GM12873 (cell line): Measurements from ENCODE around the gene CLMP.

Experiments
- TF ChIP-seq, protein P1 (sequence below): IDR thresholded peaks from 2 replicates; pipeline ENCODE4 v1.5.1; 2012; ENCODE audit warnings: low read depth, mild to moderate bottlenecking, moderate library complexity, low read length, control low read depth; ENCODE audit not compliant: insufficient read depth; ENCODE audit errors: missing control alignments

Gene CLMP, protein sequence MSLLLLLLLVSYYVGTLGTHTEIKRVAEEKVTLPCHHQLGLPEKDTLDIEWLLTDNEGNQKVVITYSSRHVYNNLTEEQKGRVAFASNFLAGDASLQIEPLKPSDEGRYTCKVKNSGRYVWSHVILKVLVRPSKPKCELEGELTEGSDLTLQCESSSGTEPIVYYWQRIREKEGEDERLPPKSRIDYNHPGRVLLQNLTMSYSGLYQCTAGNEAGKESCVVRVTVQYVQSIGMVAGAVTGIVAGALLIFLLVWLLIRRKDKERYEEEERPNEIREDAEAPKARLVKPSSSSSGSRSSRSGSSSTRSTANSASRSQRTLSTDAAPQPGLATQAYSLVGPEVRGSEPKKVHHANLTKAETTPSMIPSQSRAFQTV

DNA sequence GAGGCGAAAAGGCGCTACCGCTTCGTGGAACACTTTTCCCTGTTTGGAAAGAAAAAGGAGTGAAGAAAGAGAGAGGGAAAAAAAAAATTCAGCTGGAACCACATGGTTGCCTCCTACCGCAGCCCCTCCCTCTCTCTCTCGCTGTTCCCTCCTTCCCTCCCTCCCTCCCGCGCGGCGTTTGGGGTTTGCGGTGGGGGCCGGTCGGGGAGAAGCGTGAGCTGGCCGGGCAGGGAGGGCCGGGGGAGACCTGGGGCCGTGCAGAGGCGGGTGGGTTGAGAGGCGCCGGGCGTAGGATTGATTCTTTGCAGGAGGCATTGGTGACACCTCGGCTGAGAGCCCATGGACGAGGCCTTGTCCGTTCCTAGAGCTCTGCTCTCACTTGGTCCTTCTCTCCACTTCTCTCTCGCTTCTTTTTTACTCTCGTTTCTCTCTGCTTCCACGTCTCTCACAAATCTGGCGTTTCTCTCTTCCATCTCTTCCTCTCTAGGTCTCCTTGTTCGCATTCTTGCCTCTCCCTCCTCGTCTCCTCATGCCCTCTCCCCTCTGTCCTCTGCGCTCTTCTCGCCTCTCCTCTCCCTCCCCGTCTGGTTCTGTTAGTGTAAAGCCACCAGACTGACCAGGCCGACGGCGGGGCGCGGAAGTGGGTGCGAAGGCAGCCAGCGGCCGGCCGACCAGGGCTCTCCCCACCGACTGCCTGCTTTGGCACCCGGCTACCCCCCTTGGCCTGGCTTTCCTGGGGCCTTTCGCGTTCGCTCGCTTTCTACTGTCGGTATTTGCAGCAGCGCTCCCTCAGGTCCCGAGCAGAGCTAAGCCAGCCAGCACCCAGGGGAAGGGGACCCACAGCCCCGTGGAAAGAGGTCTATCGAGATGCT is at the start of gene CLMP:
Gene CLMP, minus strand, starts transcription at position 61 of the 872 bp plus-strand sequence. CDS start 308 bp downstream, outside the sequence.
- TF ChIP-seq, protein P1, sequence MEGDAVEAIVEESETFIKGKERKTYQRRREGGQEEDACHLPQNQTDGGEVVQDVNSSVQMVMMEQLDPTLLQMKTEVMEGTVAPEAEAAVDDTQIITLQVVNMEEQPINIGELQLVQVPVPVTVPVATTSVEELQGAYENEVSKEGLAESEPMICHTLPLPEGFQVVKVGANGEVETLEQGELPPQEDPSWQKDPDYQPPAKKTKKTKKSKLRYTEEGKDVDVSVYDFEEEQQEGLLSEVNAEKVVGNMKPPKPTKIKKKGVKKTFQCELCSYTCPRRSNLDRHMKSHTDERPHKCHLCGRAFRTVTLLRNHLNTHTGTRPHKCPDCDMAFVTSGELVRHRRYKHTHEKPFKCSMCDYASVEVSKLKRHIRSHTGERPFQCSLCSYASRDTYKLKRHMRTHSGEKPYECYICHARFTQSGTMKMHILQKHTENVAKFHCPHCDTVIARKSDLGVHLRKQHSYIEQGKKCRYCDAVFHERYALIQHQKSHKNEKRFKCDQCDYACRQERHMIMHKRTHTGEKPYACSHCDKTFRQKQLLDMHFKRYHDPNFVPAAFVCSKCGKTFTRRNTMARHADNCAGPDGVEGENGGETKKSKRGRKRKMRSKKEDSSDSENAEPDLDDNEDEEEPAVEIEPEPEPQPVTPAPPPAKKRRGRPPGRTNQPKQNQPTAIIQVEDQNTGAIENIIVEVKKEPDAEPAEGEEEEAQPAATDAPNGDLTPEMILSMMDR, result no peak

DNA sequence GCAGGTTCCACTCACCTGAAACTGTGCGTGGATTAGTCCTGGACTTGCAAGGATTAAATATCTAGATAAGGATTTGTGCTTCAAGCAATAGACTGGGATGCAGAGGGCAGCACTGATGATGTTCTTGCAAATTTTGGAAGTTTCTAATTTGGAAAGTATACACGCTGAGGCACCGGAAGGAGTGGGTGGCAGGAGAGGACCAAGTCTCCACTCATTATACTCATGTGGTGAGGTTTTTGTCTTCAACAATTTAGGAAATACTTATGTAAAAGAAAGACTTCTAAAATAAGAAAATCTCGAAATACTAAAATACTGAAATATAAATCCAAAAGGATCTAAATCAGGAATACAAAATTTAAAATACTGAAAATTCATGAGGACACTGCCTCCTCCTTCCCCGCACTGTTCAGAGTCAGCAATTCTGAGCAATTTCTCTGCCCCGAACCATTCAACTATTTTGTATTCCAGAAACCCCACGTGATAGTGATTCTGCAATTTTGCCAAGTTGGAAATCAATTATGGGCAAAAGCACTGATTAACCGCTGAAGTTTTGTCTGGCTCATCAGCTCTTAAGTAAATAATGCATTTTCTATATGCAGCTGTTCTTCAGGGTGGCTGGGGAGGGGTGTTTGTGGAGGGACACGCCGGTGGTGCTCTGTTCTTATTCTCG is 47.0 kb upstream of the CLMP start:
- TF ChIP-seq, protein P1, result no peak

DNA sequence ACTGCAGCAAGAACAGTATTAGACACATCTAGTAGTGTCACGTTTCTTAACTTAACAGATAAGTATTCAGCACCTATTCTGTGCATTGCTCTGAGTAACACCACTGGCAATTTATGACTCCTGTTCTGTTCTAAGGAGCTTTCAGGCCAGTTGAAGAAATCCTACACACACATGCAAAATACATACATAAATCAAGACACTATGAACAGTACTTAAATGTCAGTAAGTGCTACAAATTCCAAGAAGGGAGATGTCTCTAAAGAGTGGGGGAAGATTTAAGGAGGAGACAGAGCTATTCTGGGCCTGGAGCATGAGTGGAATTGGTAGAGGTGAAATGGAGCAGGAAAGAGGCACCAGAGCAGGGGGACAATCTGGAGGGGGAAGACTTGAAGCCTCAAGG is 46.2 kb upstream of the CLMP start:
- TF ChIP-seq, protein P1, result no peak

DNA sequence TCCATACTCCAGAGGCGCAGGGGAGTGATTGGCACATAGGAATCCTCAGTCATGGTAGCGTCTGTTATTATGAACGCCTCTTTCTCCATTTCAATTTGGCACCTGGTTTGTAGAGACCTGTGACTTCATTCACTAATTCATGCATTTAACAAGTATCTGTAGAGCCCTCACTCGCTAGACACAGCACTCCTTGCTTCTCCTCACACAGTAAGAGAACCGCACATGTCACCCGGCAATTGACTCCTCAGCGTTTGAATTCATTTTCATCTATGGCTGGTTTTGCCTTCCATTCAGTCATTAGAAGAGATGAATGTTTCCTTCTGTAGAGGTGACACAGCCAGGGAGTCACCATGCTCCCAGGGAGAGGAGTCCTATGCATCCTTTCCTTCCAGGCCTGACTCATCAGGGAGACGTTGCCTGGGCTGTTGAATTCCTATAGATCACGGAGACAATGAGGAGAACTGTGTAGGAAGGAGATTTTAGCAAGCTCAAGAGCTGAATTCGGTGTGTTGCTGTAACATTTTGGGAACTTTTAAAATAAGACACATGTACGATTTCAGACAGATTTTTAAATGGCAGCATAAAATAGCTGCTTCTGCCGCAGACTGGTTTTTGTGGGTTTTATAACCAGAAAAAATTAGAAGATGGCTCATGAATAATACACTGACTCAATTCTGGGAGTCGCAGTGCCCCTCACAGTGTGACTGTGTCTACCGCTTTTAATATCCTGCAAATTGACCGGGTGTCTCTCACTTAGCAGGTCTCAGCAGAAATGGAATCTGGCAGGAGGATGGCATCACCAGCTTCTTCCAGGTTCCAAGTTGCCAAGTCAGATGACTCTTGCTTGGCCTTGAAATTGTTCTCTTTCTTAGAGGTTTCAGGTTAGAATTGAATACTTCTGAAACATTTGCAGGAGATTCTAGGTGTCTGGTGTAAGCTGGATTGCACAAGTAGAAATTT is 44.4 kb upstream of the CLMP start:
- TF ChIP-seq, protein P1, result no peak

DNA sequence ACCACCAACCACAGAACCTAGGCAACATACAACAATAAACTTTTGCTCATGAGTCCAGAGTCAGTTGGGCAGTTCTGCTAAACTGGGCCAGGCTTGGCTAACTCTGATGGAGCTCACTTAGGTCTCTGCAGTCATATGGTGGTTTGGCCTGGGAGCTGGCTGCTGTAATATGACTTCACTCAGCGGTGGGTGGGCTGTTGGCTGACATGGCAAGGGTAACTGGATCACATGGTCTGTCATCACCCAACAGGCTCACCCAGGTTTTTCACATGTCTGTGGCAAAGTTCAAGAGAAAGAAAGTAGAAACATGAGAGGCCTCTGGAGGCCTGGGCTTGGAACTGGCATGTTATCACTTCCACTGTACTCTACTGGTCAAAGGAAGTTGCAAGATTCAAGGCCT is 43.2 kb upstream of the CLMP start:
- TF ChIP-seq, protein P1, result no peak

DNA sequence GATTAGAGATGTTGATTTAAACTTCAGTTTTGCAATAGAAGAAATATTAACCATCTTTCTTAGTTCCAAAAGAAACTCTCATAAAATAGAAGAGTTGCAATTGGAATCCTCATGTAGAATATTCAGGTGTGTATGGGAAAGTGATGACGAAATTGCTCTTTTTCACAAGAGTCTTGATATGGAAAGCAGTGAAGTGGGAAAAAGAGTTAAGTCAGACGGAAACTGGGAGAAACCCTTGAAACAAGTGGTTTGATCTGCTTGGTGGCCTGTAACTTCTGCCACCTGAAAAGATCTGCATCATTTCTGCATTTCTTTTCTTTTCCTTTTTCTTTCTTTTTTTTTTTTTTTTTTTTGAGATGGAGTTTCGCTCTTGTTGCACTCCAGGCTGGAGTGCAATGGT is 41.8 kb upstream of the CLMP start:
- TF ChIP-seq, protein P1, result no peak
